GM10266 (cell line): Measurements from ENCODE around the gene ANKRD39.

Experiments
- DNase-seq: peaks from one replicate; pipeline ENCODE4 v3.0.0; 2012; ENCODE audit errors: extremely low spot score
- TF ChIP-seq, protein P1 (sequence below): IDR thresholded peaks from 2 replicates; pipeline ENCODE4 v1.5.1; 2012; ENCODE audit warnings: mild to moderate bottlenecking, low read depth; ENCODE audit not compliant: control insufficient read depth, insufficient read depth; ENCODE audit errors: missing control alignments

Gene ANKRD39

DNA sequence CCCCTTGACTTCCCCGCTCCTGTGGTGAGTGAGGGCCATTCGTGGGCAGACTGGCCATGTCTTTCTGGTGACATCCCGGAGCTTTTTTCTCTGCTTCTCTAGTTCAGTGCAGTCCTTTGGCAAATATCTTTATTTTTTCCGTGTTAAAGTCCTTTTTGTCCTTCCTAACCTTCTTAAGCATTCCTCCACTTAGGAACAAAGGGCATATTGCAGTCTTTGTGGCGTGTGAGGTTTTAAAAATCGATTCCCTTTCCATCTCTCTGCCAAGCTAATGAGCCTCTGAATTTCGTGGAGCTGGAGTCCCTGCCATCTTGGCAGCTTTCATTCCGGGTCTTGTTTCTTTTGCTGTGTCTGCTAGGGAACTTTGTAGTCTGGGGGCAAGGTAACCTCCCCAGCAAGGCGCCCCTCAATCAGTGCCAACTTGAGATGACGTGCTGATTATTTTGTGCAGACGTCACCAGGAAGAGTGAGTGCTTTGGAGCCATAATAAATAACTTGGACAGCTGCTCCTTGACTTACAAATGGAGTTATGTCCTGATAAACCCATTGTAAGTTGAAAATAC, 36.6 kb downstream of the ANKRD39 start:
- TF ChIP-seq, protein P1, sequence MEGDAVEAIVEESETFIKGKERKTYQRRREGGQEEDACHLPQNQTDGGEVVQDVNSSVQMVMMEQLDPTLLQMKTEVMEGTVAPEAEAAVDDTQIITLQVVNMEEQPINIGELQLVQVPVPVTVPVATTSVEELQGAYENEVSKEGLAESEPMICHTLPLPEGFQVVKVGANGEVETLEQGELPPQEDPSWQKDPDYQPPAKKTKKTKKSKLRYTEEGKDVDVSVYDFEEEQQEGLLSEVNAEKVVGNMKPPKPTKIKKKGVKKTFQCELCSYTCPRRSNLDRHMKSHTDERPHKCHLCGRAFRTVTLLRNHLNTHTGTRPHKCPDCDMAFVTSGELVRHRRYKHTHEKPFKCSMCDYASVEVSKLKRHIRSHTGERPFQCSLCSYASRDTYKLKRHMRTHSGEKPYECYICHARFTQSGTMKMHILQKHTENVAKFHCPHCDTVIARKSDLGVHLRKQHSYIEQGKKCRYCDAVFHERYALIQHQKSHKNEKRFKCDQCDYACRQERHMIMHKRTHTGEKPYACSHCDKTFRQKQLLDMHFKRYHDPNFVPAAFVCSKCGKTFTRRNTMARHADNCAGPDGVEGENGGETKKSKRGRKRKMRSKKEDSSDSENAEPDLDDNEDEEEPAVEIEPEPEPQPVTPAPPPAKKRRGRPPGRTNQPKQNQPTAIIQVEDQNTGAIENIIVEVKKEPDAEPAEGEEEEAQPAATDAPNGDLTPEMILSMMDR, result no peak
- no peak for DNase-seq

DNA sequence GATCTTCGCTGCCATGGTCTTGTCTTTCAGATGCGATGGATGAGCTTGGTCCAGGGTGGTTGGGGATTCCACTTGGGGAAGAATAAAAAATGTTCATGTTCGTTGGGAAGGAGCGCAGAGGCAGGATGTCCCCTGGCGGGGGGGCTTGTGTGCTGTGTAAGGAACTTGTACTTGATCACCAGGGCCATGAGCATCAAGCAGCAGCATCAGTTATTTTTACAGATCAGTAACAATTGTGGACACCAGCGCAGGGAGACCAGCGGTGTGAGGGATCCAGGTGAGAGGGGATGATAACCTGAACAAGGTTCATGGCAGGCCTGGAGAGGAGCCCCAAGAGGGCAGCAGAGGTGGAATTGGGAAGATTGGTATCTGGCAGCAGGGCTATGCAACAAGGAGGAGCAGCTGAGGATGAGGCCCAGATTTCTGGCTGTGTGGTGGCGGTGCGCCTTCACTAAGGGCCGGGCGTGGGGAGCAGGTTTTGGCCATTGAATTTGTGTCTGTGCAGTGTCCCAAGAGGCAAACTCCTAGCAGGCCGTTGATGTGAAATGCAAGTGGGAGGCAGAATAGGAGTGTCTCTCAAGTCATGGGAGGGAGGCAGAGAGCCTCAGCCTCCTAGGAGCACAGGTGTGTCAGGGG, 37.8 kb downstream of the ANKRD39 start:
- TF ChIP-seq, protein P1, result no peak
- no peak for DNase-seq

DNA sequence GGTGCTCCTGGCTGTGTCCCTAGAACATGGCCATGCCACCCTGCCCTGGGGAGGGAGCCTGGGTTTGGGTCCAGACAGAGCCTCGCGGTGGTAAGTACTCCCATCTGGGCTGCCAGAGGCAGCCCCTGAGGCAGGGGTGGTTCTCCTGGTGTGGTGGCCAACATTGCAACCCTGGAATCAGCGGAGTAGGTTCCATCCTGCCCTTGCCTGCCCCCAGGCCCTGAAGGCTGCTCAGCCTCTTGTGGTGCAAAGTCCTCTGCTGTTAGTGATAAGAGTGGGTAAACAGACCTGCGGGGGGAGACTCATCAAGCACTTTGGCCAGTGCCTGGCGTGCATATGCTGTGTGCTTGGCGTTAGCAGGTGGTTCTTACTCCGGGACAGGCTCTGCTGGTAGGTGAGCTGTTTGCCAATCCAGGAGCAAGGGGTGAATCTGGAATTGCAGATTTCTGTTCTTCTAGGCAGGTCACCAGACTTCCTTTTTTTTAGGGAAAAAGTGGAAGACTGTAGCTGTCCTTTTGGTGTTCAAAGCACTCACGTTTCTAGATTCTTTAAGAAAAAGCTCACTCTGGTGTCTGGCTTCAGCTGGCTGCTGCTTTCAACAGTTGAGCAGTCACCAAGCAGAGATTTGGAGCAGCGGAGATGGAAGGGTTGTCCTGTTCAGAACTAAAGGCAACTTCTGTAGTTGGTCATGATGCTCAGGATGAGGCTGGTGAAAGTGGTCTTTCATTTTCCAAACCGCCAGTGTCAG, 38.5 kb downstream of the ANKRD39 start:
- TF ChIP-seq, protein P1, result no peak
- DNase-seq, result no peak

DNA sequence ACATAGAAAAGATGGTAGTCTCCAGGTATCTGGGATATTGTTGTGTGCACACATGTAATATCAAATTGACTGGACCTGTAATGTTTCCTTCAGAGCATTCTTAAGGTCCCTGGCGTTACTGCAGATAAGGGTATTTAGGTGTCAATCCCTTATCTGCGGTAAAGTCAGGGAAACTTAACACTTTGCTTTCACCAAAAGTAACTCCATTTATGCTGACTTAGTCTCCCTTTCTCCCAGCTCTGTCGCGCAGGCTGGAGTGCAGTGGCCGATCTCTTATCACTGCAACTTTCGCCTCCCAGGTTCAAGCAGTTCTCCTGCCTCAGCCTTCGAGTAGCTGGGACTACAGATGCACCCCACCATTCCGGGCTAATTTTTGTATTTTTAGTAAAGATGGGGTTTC, 39.9 kb downstream of the ANKRD39 start:
- no peak for DNase-seq
- TF ChIP-seq, protein P1, result no peak

DNA sequence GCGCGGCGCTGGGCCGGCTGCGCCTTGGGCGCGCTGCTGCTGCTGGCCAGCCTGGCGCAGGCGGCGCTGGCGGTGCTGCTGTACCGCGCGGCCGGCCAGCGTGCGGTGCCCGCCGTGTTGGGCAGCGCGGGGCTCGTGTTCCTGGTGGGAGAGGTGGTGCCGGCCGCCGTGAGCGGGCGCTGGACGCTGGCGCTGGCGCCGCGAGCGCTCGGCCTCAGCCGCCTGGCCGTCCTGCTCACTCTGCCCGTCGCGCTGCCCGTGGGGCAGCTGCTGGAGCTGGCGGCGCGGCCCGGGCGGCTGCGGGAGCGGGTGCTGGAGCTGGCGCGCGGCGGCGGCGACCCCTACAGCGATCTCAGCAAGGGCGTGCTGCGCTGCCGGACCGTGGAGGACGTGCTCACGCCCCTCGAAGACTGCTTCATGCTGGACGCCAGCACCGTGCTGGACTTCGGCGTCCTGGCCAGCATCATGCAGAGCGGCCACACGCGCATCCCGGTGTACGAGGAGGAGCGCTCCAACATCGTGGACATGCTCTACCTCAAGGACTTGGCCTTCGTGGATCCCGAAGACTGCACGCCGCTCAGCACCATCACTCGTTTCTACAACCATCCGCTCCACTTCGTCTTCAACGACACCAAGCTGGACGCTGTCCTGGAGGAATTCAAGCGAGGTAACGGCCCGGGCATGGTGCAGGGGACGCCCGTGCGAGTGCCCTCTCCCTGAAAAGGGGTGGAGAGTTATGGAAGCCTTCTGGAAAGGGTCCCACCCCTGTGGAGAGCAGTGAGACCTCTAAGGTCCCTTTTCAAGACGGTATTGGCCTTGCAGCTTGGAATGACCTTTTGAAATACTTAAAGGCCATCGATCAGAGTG, 40.7 kb downstream of the ANKRD39 start:
- no peak for DNase-seq
- TF ChIP-seq, protein P1, result peak; percentile 25

DNA sequence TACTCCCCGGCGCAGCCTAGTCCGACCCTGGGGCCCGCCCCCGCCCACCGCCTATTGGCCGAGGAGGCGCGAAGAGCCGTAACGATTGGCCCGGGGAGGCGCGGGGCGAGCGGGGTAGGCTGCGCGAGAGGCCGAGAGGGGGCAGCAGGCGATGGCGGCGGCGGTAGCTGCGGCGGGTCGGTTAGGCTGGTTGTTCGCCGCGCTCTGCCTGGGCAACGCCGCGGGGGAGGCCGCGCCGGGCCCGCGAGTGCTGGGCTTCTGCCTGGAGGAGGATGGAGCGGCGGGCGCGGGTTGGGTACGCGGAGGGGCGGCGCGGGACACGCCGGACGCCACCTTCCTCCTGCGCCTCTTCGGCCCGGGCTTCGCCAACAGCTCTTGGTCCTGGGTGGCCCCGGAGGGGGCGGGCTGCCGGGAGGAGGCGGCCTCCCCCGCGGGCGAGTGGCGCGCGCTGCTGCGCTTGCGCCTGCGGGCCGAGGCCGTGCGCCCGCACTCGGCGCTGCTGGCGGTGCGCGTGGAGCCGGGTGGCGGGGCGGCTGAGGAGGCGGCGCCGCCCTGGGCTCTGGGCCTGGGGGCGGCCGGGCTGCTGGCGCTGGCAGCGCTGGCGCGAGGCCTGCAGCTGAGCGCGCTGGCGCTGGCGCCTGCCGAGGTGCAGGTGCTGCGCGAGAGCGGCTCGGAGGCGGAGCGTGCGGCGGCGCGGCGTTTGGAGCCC, 41.5 kb downstream of the ANKRD39 start, which contains the start of gene CNNM3:
Gene CNNM3, plus strand, starts transcription at position 142 of the 709 bp plus-strand sequence. Its CDS starts 10 bp downstream, at position 152.
- TF ChIP-seq, protein P1, result no peak
- DNase-seq, result peak; percentile 100
